GM12873 (cell line): Measurements from ENCODE around the gene ANGPTL8.

ENCODE experiments used
- TF ChIP-seq, protein P1 (sequence below): IDR thresholded peaks from 2 replicates; pipeline ENCODE4 v1.5.1; 2012; ENCODE audit warnings: low read depth, mild to moderate bottlenecking, moderate library complexity, low read length, control low read depth; ENCODE audit not compliant: insufficient read depth; ENCODE audit errors: missing control alignments

The ANGPTL8 gene

GRCh38 chr19:11247934-11248333 is 8.5 kb downstream of the ANGPTL8 start:
- TF ChIP-seq, protein P1, sequence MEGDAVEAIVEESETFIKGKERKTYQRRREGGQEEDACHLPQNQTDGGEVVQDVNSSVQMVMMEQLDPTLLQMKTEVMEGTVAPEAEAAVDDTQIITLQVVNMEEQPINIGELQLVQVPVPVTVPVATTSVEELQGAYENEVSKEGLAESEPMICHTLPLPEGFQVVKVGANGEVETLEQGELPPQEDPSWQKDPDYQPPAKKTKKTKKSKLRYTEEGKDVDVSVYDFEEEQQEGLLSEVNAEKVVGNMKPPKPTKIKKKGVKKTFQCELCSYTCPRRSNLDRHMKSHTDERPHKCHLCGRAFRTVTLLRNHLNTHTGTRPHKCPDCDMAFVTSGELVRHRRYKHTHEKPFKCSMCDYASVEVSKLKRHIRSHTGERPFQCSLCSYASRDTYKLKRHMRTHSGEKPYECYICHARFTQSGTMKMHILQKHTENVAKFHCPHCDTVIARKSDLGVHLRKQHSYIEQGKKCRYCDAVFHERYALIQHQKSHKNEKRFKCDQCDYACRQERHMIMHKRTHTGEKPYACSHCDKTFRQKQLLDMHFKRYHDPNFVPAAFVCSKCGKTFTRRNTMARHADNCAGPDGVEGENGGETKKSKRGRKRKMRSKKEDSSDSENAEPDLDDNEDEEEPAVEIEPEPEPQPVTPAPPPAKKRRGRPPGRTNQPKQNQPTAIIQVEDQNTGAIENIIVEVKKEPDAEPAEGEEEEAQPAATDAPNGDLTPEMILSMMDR = no peak

DNA sequence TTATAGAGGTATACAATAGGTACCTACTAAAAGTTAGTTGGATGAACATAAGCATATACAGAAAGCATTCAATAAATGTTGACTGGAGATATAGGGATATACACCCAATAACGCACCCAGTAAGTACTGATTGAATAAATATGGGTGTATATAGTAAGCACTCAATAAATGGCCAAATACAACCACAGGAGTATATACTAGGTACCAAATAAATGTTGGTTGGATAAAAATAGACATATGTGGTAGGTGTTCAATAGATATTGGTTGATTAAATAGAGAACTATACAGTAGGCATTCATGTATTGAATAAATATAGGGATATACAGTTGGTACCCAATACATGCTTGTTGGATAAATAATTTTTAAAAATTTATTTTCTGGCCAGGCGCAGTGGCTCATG is 9.4 kb downstream of the ANGPTL8 start:
- TF ChIP-seq, protein P1 = no peak

- TF ChIP-seq, protein P1 = no peak
Observed at GRCh38 chr19:11251217-11251616, 11.8 kb downstream of the ANGPTL8 start.

DNA sequence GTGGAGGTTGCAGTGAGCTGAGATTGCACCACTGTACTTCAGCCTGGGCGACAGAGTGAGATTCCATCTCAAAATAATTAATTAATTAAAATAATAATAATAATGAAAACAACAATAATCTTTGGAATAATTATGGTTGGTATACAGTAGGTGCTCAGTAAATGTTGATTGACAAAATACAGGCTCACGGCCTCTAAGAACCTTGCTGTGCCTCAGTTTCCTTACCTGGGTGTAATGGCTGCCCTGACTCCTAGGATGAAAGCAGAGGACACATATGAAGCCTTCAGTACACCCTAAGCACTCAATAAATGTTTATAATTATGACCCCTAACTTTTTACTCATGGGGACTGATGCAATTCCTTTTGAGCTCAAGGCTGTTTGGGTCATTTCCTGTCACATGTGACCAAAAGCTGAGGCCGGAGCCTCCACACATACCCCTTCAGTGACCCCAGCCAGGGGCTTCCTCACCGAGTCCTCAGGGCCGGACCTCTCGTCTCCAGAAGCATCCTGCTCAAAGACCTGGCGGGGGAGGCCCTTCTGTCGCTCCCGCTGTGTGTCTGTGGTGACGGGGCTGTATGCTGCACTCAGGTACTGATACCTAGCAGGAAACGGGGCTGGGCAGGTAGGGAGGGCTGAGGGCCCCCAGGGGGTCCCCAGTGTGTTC is 12.4 kb downstream of the ANGPTL8 start:
- TF ChIP-seq, protein P1 = no peak

DNA sequence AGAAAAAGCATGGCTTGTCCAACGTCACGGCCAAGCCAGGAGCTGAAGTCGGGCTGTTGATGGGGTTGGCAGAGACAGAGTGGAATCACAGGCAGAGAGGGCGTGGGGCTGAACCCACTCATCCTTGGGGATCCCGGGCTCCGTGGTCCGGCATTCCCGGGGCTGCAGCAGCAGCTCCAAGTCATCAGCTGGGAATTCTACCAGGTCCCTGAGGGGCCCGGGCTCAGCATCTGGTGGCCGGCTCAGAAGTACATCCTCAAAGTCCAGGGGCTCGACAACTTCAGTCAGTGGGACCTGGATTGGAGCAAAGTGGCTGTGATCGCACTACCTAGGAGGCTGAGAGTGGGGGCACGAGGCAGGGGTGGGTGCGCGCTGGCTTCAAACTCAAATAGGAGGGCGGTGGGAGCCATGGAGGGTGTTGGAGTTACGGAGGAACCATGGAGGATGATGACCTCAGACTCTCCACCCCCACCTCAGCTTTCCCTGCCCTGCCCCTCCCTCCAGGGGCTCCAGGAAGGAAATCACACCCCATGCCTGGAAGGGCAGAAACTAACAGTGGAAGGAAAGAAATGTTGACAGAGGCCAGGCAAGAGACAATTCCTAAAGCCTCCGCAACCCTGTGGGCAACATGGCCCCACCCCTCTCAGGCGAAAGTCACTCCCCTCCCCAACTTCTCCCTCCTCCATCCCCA is 13.4 kb downstream of the ANGPTL8 start:
- TF ChIP-seq, protein P1 = no peak

- TF ChIP-seq, protein P1 = peak; percentile 42
Observed at GRCh38 chr19:11254666-11255065, 15.2 kb downstream of the ANGPTL8 start.

DNA sequence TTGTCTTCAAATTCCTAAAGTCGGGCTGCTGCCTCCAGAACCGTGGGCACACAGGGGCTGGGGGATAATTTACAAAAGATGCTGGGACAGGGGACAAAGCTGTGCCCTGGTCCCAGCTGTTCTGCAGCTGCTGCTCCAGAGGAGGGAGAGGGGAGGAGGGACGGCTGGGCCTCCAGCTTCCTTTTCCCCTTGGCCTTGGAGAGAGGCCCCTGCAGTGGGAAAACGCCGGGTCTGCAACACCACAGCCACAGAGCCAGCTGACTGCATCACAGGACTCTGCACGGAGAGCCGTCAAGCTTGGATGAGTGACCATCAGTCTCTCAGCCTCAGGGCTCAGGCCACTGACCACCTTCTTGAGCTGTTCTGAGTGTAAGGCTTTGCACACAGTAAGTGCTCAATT is 16.8 kb downstream of the ANGPTL8 start:
- TF ChIP-seq, protein P1 = no peak
